GM18505 (cell line): ENCODE measurements around the gene LRP1B.
"Not testable (repeated sequence)": the region's sequence is repeated elsewhere in the genome, so short reads cannot be mapped to it uniquely, and the experiment has no call there.

Experiments used
- ATAC-seq: cut with Tn5 transposase; IDR thresholded peaks from one replicate; pipeline ENCODE4 v1.9.1; 2021; ENCODE audit not compliant: unreplicated experiment
- POLR2A ChIP-seq: IDR thresholded peaks from 4 replicates; pipeline ENCODE4 v1.6.1; 2011; ENCODE audit warnings: borderline replicate concordance; ENCODE audit not compliant: insufficient read depth, insufficient read length; ENCODE audit errors: extremely low read depth

Gene LRP1B

DNA sequence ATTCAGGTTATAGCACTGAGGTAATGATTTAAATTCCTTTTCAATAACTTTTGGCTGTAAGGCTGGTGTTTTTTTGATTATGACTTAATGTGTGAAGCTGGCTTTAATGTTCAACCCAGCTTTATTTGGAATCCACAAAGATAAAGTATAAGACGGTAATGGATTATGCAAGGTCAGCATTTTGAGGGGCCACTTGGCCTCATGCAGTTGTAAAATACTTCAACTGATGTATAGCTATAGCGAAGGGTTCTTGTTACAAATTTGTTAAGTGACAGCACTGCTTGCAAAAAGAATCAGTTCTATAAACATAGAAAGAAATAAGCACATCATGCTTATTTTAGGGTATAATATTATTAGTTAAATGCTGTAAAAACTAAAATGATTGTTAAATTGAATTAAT, 36.6 kb downstream of the LRP1B start:
- no peak for TF ChIP-seq POLR2A
- ATAC-seq = no peak

DNA sequence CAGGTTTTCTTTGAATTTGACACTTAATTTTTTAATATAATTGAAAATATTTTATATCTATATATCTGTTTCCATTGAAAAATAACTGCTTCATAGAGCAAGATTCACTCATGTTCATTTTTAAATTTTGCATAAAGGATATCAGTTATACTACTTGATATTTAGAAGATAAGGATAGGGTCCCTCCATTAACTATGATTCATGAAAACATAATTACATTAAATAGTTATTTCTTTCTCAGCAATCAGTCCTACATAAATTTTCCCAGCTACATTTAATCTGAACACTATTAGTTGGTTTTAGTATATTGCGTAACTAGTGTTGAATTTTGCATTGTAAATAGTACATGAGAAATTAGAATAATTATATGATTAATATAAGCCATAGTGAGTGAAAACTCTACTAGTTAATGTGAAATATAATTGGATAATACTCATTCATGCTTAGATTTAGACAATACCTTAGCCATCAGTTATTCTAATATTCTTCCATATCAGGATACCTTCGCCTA, 42.7 kb downstream of the LRP1B start:
- no peak for TF ChIP-seq POLR2A
- ATAC-seq = no peak

- not testable (repeated sequence) for ATAC-seq
Observed at GRCh38 chr2:142087585-142087984, 43.2 kb downstream of the LRP1B start.

- ATAC-seq = no peak
- no peak for TF ChIP-seq POLR2A
Observed at GRCh38 chr2:142082368-142082767, 48.4 kb downstream of the LRP1B start.

DNA sequence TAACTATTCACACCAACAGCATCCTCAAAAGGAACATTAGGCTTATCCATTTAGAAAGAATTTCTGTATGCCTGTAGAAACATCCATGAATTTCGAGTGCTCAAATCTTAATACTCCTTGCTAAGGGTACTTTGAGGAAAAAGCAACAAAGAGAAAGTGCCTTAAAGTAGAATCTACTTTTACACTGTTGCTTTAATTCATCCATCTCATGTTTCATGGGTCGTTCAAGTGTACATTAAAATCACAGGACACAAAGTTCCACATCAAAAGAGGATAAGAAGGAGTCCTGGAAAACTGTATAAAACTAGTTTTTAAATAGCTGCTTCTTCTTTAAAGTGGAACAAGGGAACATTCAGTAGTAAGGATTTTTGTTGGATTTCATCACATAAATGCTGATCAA, 54.5 kb downstream of the LRP1B start:
- ATAC-seq = no peak
- TF ChIP-seq POLR2A = no peak

DNA sequence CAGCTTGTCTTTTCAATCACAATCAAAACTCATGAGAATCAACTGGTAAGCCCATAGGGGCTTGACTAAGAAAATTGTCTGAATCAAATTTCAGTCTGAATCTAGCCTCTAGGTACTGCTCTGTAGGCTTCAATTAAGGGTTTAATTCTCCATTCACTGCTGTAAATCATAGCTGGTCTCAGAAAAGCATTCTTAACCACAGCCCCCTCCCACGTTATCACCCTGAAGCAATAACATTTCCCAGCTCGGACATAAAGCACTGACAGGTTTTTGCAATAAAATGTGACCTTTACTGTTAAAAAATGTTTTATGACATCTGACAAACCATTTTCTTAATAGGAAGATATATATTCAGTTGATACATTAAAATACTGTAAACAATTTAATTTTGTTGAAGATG, 55.0 kb downstream of the LRP1B start:
- no peak for TF ChIP-seq POLR2A

DNA sequence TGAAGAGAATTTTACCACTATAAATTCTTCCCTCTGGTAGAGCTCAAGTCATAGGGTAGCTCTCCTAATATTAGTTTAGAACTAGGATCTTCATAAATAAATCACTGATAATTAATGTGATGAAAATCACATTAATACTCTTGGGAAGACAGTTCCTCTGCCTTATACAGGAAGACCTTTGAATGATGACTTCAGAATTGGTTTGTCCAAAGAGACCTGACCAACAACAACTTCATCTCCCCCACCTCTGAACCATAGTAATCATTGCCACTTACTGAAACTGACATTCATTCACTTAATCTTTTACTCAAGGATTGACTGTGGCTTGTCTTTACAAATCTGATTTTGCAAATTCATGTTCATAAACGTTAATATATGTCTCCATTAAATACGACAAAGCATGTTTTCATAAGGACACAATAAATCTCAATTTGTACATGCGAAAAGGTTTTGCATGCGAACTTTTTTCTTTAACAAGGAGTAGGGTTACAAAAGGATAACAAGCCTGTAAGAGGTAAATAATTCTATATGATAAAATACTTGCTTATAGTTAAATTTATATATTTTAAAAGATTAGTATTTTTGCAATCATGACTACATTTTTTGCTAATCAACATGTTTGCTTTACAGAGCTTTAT, 61.4 kb downstream of the LRP1B start:
- no peak for TF ChIP-seq POLR2A
- ATAC-seq = no peak

More for the DNA sequence above, 55.0 kb downstream of the LRP1B start:
- ATAC-seq = no peak

- no peak for TF ChIP-seq POLR2A
- ATAC-seq = no peak
Observed at GRCh38 chr2:142065700-142066099, 65.1 kb downstream of the LRP1B start.

DNA sequence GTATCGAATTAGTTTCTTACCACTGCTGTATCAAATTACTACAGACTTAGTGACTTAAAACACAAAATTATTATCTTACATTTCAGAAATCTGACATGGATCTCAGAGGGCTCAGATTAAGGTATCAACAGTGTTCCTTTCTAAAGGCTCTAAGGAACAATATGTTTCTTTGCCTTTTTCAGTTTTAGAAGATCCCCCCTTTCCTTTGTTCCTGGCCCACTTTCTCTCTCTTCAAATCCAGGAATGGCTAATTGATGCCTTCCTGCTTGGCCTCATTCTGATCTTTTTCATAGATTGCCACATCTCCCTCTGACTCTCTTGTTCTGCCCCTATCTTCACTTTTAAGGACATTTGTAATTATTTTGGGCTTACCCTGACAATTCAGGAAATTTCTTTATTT, 65.7 kb downstream of the LRP1B start:
- ATAC-seq = no peak
- no peak for TF ChIP-seq POLR2A

GRCh38 chr2:142061733-142062132, 69.1 kb downstream of the LRP1B start:
- no peak for ATAC-seq
- TF ChIP-seq POLR2A = no peak

DNA sequence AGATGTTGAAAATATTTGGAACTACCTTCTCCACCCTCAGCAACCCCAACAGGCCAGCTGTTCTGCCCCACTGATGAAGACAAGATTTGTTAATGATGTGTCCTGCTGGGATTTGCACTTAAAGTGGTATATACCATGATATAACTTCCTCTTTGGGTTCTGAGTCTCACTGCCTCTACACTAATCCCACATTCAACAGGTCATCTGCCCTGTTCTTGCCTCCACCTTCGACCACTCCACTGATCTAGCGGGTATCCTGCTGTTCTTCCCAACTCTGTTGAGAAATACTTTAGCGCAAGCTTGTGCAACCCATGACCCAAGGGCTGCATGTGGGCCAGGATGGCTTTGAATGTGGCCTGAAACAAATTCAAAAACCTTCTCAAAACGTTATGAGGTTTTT, 72.7 kb downstream of the LRP1B start:
- no peak for ATAC-seq
- no peak for TF ChIP-seq POLR2A

DNA sequence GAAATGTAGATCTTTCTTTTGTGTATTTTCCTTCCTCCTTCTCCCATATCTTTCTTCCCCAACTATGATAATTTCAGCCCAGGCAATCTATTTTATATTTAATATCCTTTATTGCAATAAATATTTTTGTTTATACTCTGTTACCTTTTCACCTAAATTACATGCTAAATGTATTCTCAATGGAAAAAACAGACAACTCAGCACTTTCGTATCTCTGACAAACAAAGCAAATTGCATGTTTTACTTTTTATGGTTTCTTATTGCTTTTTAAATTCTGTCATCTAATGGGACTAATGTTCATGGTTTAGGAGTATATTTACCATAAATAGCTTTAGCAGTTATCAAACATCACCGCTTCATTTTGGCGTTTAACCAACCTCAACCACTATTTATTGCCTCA, 74.0 kb downstream of the LRP1B start:
- ATAC-seq = no peak
- TF ChIP-seq POLR2A = no peak

GRCh38 chr2:142052220-142052863, 78.5 kb downstream of the LRP1B start:
- no peak for ATAC-seq
- no peak for TF ChIP-seq POLR2A

DNA sequence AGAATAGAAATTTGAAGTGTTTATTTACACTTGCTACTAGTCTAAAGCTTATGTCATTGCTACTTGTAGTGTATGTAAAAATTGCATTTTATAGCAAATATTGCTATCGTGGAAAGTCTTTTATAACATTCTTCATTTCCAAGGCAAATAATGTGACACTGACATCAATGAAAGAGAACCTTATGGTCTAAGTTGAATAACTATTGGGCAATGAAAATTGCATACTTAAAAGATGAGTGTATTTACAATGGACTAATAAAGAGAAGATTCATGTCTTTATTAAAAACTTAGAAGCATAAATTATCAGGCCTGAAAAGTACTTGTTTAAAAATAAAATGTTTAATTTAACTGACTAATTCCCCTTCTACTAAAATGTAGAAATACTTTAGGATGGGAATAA, 82.2 kb downstream of the LRP1B start:
- no peak for TF ChIP-seq POLR2A
- no peak for ATAC-seq

GRCh38 chr2:142045641-142046040, 85.2 kb downstream of the LRP1B start:
- no peak for ATAC-seq
- TF ChIP-seq POLR2A = no peak

DNA sequence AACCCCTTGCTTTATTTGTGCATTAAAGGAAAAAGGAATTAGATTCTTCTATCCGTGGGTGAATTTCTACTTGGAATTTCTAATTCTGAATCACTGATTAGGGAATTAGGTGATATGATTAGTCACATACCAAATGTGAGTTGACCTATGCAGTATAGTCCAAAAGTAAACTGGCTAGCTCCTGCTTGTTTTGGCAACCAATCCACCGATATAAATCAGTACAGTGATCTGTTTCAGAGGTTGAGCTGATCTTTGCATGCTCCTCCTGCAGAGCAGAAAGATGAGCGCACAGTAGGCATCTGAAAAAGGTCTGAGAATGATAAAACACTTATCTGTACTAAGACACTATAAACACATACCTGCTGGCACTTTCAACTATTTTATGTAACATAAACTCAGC, 86.6 kb downstream of the LRP1B start:
- ATAC-seq = no peak
- no peak for TF ChIP-seq POLR2A
